HepG2 (cell line): ENCODE results near the gene SYNDIG1. TPM values are rescaled to one million over a fixed set of nuclear protein-coding genes. Genes with fewer than 3 reads are reported as not detected.

ENCODE experiments used
- ATAC-seq: fragments of 200-7000 bp; cut with Tn5 transposase; 3 replicates; pipeline ENCODE4 v1.9.1; 2020; ENCODE audit warnings: mild to moderate bottlenecking, moderate library complexity
- BruUV-seq: library from RNA; stranded (reverse); fragments of 400-500 nt; replicated peaks from 2 replicates; lab custom pipeline; 2021; lab: Mats Ljungman, UMichigan
- CTCF ChIA-PET: fragments of 300-600 bp; formaldehyde crosslinking; extraction: SDS; loops from one replicate; lab custom pipeline; 2021; ENCODE audit warnings: low total read pairs, inconsistent platforms, low intra/inter-chr PET ratio; lab: Yijun Ruan, JAX
- POLR2A ChIA-PET: fragments of 350-600 bp; sonication (Branson Sonifier 250); formaldehyde crosslinking; loops from one replicate; lab custom pipeline; 2020; ENCODE audit warnings: antibody characterized with exemption, inconsistent platforms; lab: Yijun Ruan, JAX
- DNase-seq: peaks from one replicate; pipeline ENCODE4 v3.0.0-alpha.2; 2015; ENCODE audit warnings: low spot score
- FAIRE-seq: peaks from 3 replicates; lab custom pipeline; 2011; peaks lifted over from hg19 to GRCh38; lab: Jason Lieb, UNC
- H2AFZ ChIP-seq: one replicate; pipeline ENCODE4 v1.6.1; 2011; ENCODE audit warnings: low read length, inconsistent platforms
- H3K27ac ChIP-seq: fragments of 300-600 bp; 3 replicates; pipeline ENCODE4 v1.8.0; 2011; ENCODE audit warnings: mixed run types, mild to moderate bottlenecking, mixed read lengths, low read length, inconsistent platforms; ENCODE audit not compliant: insufficient read depth; ENCODE audit errors: extremely low read length
- H3K27me3 ChIP-seq, 2 experiments: fragments of 200-600 bp in 1 of 2; 2 replicates in 1 of 2; 3 replicates in 1 of 2; pipeline versions ENCODE4 v1.6.0 to v1.8.0; 2011; ENCODE audit warnings: low read length in 2 of 2, mild to moderate bottlenecking in 2 of 2, moderate library complexity in 2 of 2, inconsistent platforms in 1 of 2; ENCODE audit not compliant: insufficient read depth in 2 of 2, control insufficient read depth in 1 of 2
- H3K36me3 ChIP-seq, 2 experiments: fragments of 200-600 bp in 1 of 2; replicated peaks in 1 of 2; 2 replicates in 1 of 2; 3 replicates in 1 of 2; pipeline versions ENCODE4 v1.5.1 to v1.8.0; 2011; ENCODE audit warnings: low read length in 2 of 2, inconsistent platforms in 1 of 2; ENCODE audit not compliant: insufficient read depth in 2 of 2, control insufficient read depth in 1 of 2
- H3K4me1 ChIP-seq: 2 replicates; pipeline ENCODE4 v1.5.1; 2012; ENCODE audit warnings: low read length, inconsistent platforms; ENCODE audit not compliant: insufficient read depth
- H3K4me2 ChIP-seq: 2 replicates; pipeline ENCODE4 v1.6.0; 2011; ENCODE audit warnings: low read depth, low read length, inconsistent platforms
- H3K4me3 ChIP-seq, 3 experiments: fragments of 200-600 bp in 1 of 3; sonication (generic), shearing (Covaris generic) in 1 of 3; replicated peaks in 1 of 3; 2 replicates each; pipeline ENCODE4 v1.5.1; 2011 to 2016; ENCODE audit warnings: low read length in 3 of 3, inconsistent platforms in 2 of 3, low read depth in 2 of 3, mild to moderate bottlenecking in 2 of 3, control low read depth in 1 of 3, mixed read lengths in 1 of 3; ENCODE audit not compliant: insufficient read depth in 1 of 3
- H3K79me2 ChIP-seq: one replicate; pipeline ENCODE4 v1.6.1; 2011; ENCODE audit warnings: low read length, inconsistent platforms; ENCODE audit not compliant: insufficient read depth
- H3K9ac ChIP-seq: 2 replicates; pipeline ENCODE4 v1.6.0; 2011; ENCODE audit warnings: mild to moderate bottlenecking, low read depth, low read length, inconsistent platforms; ENCODE audit not compliant: insufficient read depth
- H3K9me3 ChIP-seq: 2 replicates; pipeline ENCODE4 v1.5.1; 2012; ENCODE audit warnings: mild to moderate bottlenecking, low read length
- H4K20me1 ChIP-seq: 2 replicates; pipeline ENCODE4 v1.6.0; 2011; ENCODE audit warnings: inconsistent platforms, mild to moderate bottlenecking, low read length, moderate library complexity; ENCODE audit not compliant: insufficient read depth
- ARID3A ChIP-seq: IDR thresholded peaks from 2 replicates; pipeline ENCODE4 v1.6.1; 2012; ENCODE audit warnings: low read depth, low read length, improper control_type of control experiment
- CHD4 ChIP-seq: fragments of 200-600 bp; sonication (generic); IDR thresholded peaks from 2 replicates; pipeline ENCODE4 v1.7.0; 2017; ENCODE audit warnings: mild to moderate bottlenecking, low read length, borderline replicate concordance
- ETS1 ChIP-seq: sonication (generic); formaldehyde crosslinking; IDR thresholded peaks from 2 replicates; pipeline ENCODE4 v1.4.0; 2020; ENCODE audit warnings: missing genetic modification reagents
- KDM6A ChIP-seq: IDR thresholded peaks from 2 replicates; pipeline ENCODE4 v1.6.1; 2016; ENCODE audit warnings: low read depth
- KLF16 ChIP-seq, 2 experiments: sonication (generic) in 1 of 2; formaldehyde crosslinking in 1 of 2; IDR thresholded peaks; 2 replicates each; pipeline versions ENCODE4 v1.6.1 to v1.8.0; 2016 to 2023; ENCODE audit warnings: missing genetic modification reagents in 2 of 2, missing compliant biosample characterization in 1 of 2
- MZF1 ChIP-seq: sonication (generic); formaldehyde crosslinking; IDR thresholded peaks from 2 replicates; pipeline ENCODE4 v1.8.1; 2023; ENCODE audit warnings: mild to moderate bottlenecking, missing genetic modification reagents, borderline replicate concordance
- RFXAP ChIP-seq: sonication (generic); formaldehyde crosslinking; IDR thresholded peaks from 2 replicates; pipeline ENCODE4 v1.4.0; 2020; ENCODE audit warnings: missing genetic modification reagents, borderline replicate concordance
- RORA ChIP-seq: sonication (generic); formaldehyde crosslinking; IDR thresholded peaks from 2 replicates; pipeline ENCODE4 v1.5.0; 2020; ENCODE audit warnings: mild to moderate bottlenecking, missing genetic modification reagents, moderate library complexity
- ZFP36 ChIP-seq: fragments of 150-350 bp; IDR thresholded peaks from 2 replicates; pipeline ENCODE4 v1.6.1; 2018; ENCODE audit warnings: borderline replicate concordance, low read length, low read depth; ENCODE audit not compliant: partially characterized antibody
- ZNF296 ChIP-seq: sonication (generic); formaldehyde crosslinking; conservative IDR thresholded peaks from 2 replicates; pipeline ENCODE4 v1.5.0; 2020; ENCODE audit warnings: mild to moderate bottlenecking, missing genetic modification reagents
- ZNF460 ChIP-seq: sonication (generic); formaldehyde crosslinking; IDR thresholded peaks from 2 replicates; pipeline ENCODE4 v1.5.1; 2020; ENCODE audit warnings: missing genetic modification reagents, mild to moderate bottlenecking, borderline replicate concordance
- ZNF740 ChIP-seq: sonication (generic); formaldehyde crosslinking; IDR thresholded peaks from 2 replicates; pipeline ENCODE4 v1.4.0; 2020; ENCODE audit warnings: missing genetic modification reagents
- WGBS: methylation state at CpG from one replicate; pipeline ENCODE4 v1.1.6; 2017; ENCODE audit warnings: low lambda C conversion rate; 5-methylcytosine and 5-hydroxymethylcytosine counted together
- in situ Hi-C: cut with HindIII; loops from 2 replicates; pipeline ENCODE4 v1.10.0; 2017; ENCODE audit warnings: low pct_unique_long_range_greater_than_20kb; ENCODE audit not compliant: extremely low pct_ligation_motif_present
- intact Hi-C: fragments of 100-400 bp; cut with micrococcal nuclease; formaldehyde crosslinking; loops from one replicate; pipeline ENCODE4 v1.10.0; 2022; ENCODE audit not compliant: unreplicated experiment
- polyA plus RNA-seq, 8 experiments: library from polyadenylated mRNA; depleted of rRNA in 3 of 8; stranded (reverse) in 7 of 8; unstranded in 1 of 8; fragments of >200 nt; fragmentation: Illumina TruSeq in 4 of 8; extraction: Trizol in 4 of 8; gene quantifications; 2 replicates each; pipeline versions ENCODE4 v1.2.1 to v1.2.3, GENCODE V29; 2011 to 2016; ENCODE audit warnings: low read depth in 4 of 8, missing spikeins in 1 of 8, mixed read lengths in 1 of 8; ENCODE audit not compliant: insufficient read depth in 1 of 8
- total RNA-seq, 5 experiments: library from RNA; depleted of rRNA; stranded (reverse); fragments of >200 nt; fragmentation: Illumina TruSeq; extraction: Trizol; gene quantifications; 2 replicates each; pipeline ENCODE4 v1.2.3, GENCODE V29; 2016; ENCODE audit warnings: low read depth in 1 of 5

SYNDIG1 gene
- total and polyA plus RNA-seq, 2 of the 13 experiments (the other 11 are each of a cell fraction or from before 2014, with no cell fraction given) = not detected

- Histone ChIP-seq H3K36me3 (no peaks in the 10 kb centered on the region), H4K20me1 (no peaks in the 10 kb centered on the region), H3K9ac (no peak overlapping the region), H3K4me3 (no peak overlapping the region), H3K79me2 (no peaks in the 10 kb centered on the region), H2AFZ (no peak overlapping the region), H3K9me3 (peaks cover 6% of the 10 kb centered on the region; the same call in 1 of the 2 replicates), H3K4me2 (no peak overlapping the region), H3K27me3 (peaks cover 0 to 3% of the 10 kb centered on the region in 2 experiments; a peak in 1 of 5 replicates), H3K4me1 (no peaks in the 10 kb centered on the region), H3K27ac (no peak overlapping the region)
- in situ Hi-C loops (no loop called here), intact Hi-C loops (no loop called here)
- WGBS = 12% methylated on average over 5 of the region's 5 CpGs
- no TSS peak for BruUV-seq
- FAIRE-seq (no peak), DNase-seq (no peak), ATAC-seq (no peak; the same call in 2 of the 3 replicates)
- CTCF ChIA-PET = no interaction called here
- POLR2A ChIA-PET = no interaction called here
- TF ChIP-seq MZF1 (CRISPR knock-in tag) (no peak), ZFP36 (no peak), ZNF296 (CRISPR knock-in tag) (no peak), CHD4 (no peak), ZNF740 (CRISPR knock-in tag) (no peak), RFXAP (CRISPR knock-in tag) (no peak), RORA (CRISPR knock-in tag) (no peak), ARID3A (no peak), KLF16 (CRISPR knock-in tag; IDR thresholded peaks at IDR 0.05) (no peak), KDM6A (CRISPR knock-in tag) (no peak), ETS1 (CRISPR knock-in tag) (no peak), ZNF460 (CRISPR knock-in tag) (no peak)
These were observed 216.3 kb downstream of the SYNDIG1 start for GRCh38 chr20:24685736-24686135.
